ENCODE measurements around the gene SF1. TPM values are rescaled to one million over a fixed set of nuclear protein-coding genes. Genes with fewer than 3 reads are reported as not detected.
A peak's percentile ranks its signal among the peaks of the same experiment; 100 is the strongest.

SF1 gene
- total and polyA plus RNA-seq, 2 of the 8 experiments (the other 6 are each of a cell fraction or from before 2014, with no cell fraction given) = 72.7 to 353 TPM

GRCh38 chr11:64787526-64788320 is 9.4 kb upstream of the SF1 start:
- no peak overlapping the region for H4K5ac ChIP-seq (ENCODE audit: insufficient read length, low read depth, low read length)
- H2BK120ac ChIP-seq (replicated peaks; ENCODE audit: low read depth, low read length) = no peak overlapping the region
- no peaks in the 10 kb centered on the region for H3K4me1 ChIP-seq (replicated peaks in 1 of 4; ENCODE audit: control insufficient read depth in 3 of 4, insufficient read depth in 4 of 4, low read length in 3 of 4)
- H3K4me3 ChIP-seq (ENCODE audit: extremely low read depth in 1 of 4, insufficient read depth in 2 of 4, low read depth in 3 of 4, low read length in 4 of 4) = no peak overlapping the region
- no peak overlapping the region for H2BK20ac ChIP-seq (ENCODE audit: low read length)
- H4K91ac ChIP-seq (replicated peaks; ENCODE audit: insufficient read length, low read length) = no peak overlapping the region
- 0 out of 2 replicates have a peak overlapping the region, but pooled peaks have one; percentile 77 for H2BK15ac ChIP-seq (ENCODE audit: low read length)
- no peaks in the 10 kb centered on the region for H3K79me2 ChIP-seq (ENCODE audit: control insufficient read depth in 1 of 2, insufficient read depth in 2 of 2, low read length in 2 of 2)
- H2BK12ac ChIP-seq (ENCODE audit: low read depth, low read length) = 0 out of 2 replicates have a peak overlapping the region, but pooled peaks have one; percentile 44
- no peaks in the 10 kb centered on the region for H3K36me3 ChIP-seq (ENCODE audit: control insufficient read depth in 2 of 4, insufficient read depth in 4 of 4, low read length in 3 of 4)
- no peaks in the 10 kb centered on the region for H3K79me1 ChIP-seq (ENCODE audit: low read depth, low read length)
- peak overlapping the region; percentile 82; the same call in 1 of the 2 replicates for H4K8ac ChIP-seq (ENCODE audit: extremely low read depth, insufficient read depth, low read length)
- no peak overlapping the region for H3K14ac ChIP-seq (ENCODE audit: insufficient read length)
- no peak overlapping the region for H2AFZ ChIP-seq (ENCODE audit: low read length)
- no peaks in the 10 kb centered on the region for H3K23me2 ChIP-seq (ENCODE audit: low read depth, low read length)
- H3K18ac ChIP-seq (ENCODE audit: extremely low read depth, low read length) = no peak overlapping the region
- H3K4me2 ChIP-seq (ENCODE audit: insufficient read depth in 1 of 2, low read depth in 2 of 2, low read length in 2 of 2) = no peak overlapping the region
- H2BK5ac ChIP-seq (ENCODE audit: low read depth, low read length) = peak overlapping the region; percentile 32; the same call in 1 of the 2 replicates
- H3K27me3 ChIP-seq (replicated peaks in 1 of 4; ENCODE audit: control insufficient read depth in 3 of 4, extremely low read depth in 1 of 4, insufficient read depth in 3 of 4, low read length in 3 of 4) = no peaks in the 10 kb centered on the region
- H3K23ac ChIP-seq (ENCODE audit: insufficient read length) = no peak overlapping the region
- no peak overlapping the region for H3K9ac ChIP-seq (replicated peaks in 1 of 4; ENCODE audit: extremely low read depth in 1 of 4, low read depth in 3 of 4, low read length in 3 of 4)
- 52% methylated on average over 15 of the region's 15 CpGs; no CpG with 5 or more reads in 1 of the 2 experiments for WGBS, 2 experiments (ENCODE audit: extremely low coverage in 1 of 2, insufficient coverage in 1 of 2, insufficient read length in 1 of 2, insufficient replicate concordance in 2 of 2, low coverage in 1 of 2, low lambda C conversion rate in 2 of 2, missing lambda C conversion rate in 1 of 2)
- no peaks in the 10 kb centered on the region for H3K9me3 ChIP-seq (ENCODE audit: insufficient read depth in 2 of 2, low read depth in 1 of 2, low read length in 1 of 2)
- H2AK5ac ChIP-seq (ENCODE audit: low read depth, low read length) = no peak overlapping the region
- ChIA-PET CTCF (ENCODE audit: partially characterized antibody) (interaction anchor here (0.7 to 5.2 kb wide), 15 partner anchors 9 to 322 kb away, joined by 3 to 31 read pairs (median 3); partner anchors contain the start of genes CDC42BPG, MEN1 and SF1), POLR2A (ENCODE audit: partially characterized antibody) (interaction anchor here (0.9 to 1.8 kb wide), 4 partner anchors 9 to 18 kb away, joined by 3 to 4 read pairs (median 4); partner anchors contain the start of gene SF1)
- no peak overlapping the region for H3K27ac ChIP-seq (ENCODE audit: low read depth, low read length)
- peaks cover 0 to 3% of the 10 kb centered on the region in 2 experiments for H4K20me1 ChIP-seq (replicated peaks in 1 of 2; ENCODE audit: control insufficient read depth in 1 of 2, insufficient read depth in 2 of 2, low read length in 2 of 2)
- H3K4ac ChIP-seq (replicated peaks; ENCODE audit: insufficient read length, low read depth, low read length) = no peak overlapping the region
- peak; percentile 48 for FAIRE-seq
- H3K56ac ChIP-seq (replicated peaks; ENCODE audit: insufficient read length, low read depth, low read length) = no peak overlapping the region
- DNase-seq (ENCODE audit: low read depth in 1 of 2, low spot score in 2 of 2) = peak in 1 of 2 experiments; percentile 89
- TF ChIP-seq JUND (IDR thresholded peaks at IDR 0.05; ENCODE audit: low read length) = no peak
- peak; percentile 60; the same call in 1 of the 2 replicates for TF ChIP-seq GABPA (IDR thresholded peaks at IDR 0.05; ENCODE audit: borderline replicate concordance, insufficient read depth, low read length)
- TF ChIP-seq EZH2 (IDR thresholded peaks at IDR 0.05; ENCODE audit: low read depth, low read length, severe bottlenecking) = no peak
- TF ChIP-seq SIN3A (conservative IDR thresholded peaks at IDR 0.05 in 1 of 2, IDR thresholded peaks at IDR 0.05 in 1 of 2; ENCODE audit: low read depth in 1 of 2, low read length in 2 of 2) = peak in 1 of 2 experiments; percentile 48; a peak in 1 of 4 replicates
- no peak for TF ChIP-seq TCF12 (IDR thresholded peaks at IDR 0.05; ENCODE audit: low read depth, low read length)
- TF ChIP-seq CBX8 (IDR thresholded peaks at IDR 0.05; ENCODE audit: borderline replicate concordance, low read depth, low read length) = no peak
- TF ChIP-seq SUZ12 (IDR thresholded peaks at IDR 0.05; ENCODE audit: low read length) = no peak
- no peak for TF ChIP-seq MAFK (IDR thresholded peaks at IDR 0.05; ENCODE audit: low read depth, low read length)
- TF ChIP-seq RAD21 (IDR thresholded peaks at IDR 0.05 in 1 of 2, conservative IDR thresholded peaks at IDR 0.05 in 1 of 2; ENCODE audit: low read depth in 2 of 2, low read length in 2 of 2) = peak; percentile 73 to 82
- TF ChIP-seq RXRA (IDR thresholded peaks at IDR 0.05; ENCODE audit: insufficient read depth, low read depth, low read length) = no peak

Measured in H1 (cell line).